Adrenal gland (tissue), 12 donors: ENCODE measurements around the gene CASS4. TPM values are rescaled to one million over a fixed set of nuclear protein-coding genes. Genes with fewer than 3 reads are reported as not detected.
"Not testable (repeated sequence)": the region's sequence is repeated elsewhere in the genome, so short reads cannot be mapped to it uniquely, and the experiment has no call there.

Source experiments
- DNase-seq, 7 donors: peaks; one replicate each; pipeline ENCODE4 v3.0.0-alpha.2; 2019 to 2020
- H3K27ac ChIP-seq, 5 donors: fragments of 200-600 bp; sonication (generic) in 4 of 5; 1 replicate in 3 of 5; 2 replicates in 2 of 5; pipeline versions ENCODE4 v1.5.1 to v1.8.0; 2016 to 2020; ENCODE audit warnings: mild to moderate bottlenecking in 1 of 5
- H3K27me3 ChIP-seq: fragments of 200-600 bp; 2 replicates; pipeline ENCODE4 v1.8.0; 2021
- H3K36me3 ChIP-seq, 2 donors: fragments of 200-600 bp; replicated peaks in 1 of 2; 1 replicate in 1 of 2; 2 replicates in 1 of 2; pipeline versions ENCODE4 v1.5.1 to v1.8.0; 2018 to 2022
- H3K4me1 ChIP-seq, 2 donors: fragments of 200-600 bp; replicated peaks in 1 of 2; 1 replicate in 1 of 2; 2 replicates in 1 of 2; pipeline versions ENCODE4 v1.5.1 to v1.8.0; 2018 to 2021
- H3K4me3 ChIP-seq, 4 donors: fragments of 200-600 bp; sonication (generic) in 3 of 4; one replicate each; pipeline ENCODE4 v1.5.1; 2016 to 2018
- H3K9me3 ChIP-seq, 3 donors: fragments of 200-600 bp; sonication (generic) in 1 of 3; replicated peaks in 1 of 3; 1 replicate in 2 of 3; 2 replicates in 1 of 3; pipeline versions ENCODE4 v1.5.1 to v1.8.0; 2016 to 2021
- POLR2A ChIP-seq, 2 donors: fragments of 450-650 bp; IDR thresholded peaks; one replicate each; pipeline ENCODE4 v1.6.1; 2017; ENCODE audit warnings: antibody characterized with exemption in 2 of 2, mild to moderate bottlenecking in 2 of 2, moderate library complexity in 1 of 2
- WGBS, 4 donors: extraction: QIAGEN DNeasy Blood & Tissue Kit in 2 of 4; methylation state at CpG; one replicate each; pipeline versions ENCODE4 v1.1.5 to v1.1.7; 2013 to 2017; 5-methylcytosine and 5-hydroxymethylcytosine counted together
- intact Hi-C, 2 donors: fragments of 100-400 bp; cut with DNase I; formaldehyde crosslinking; loops; one replicate each; pipeline versions ENCODE4 v1.14.1 to v1.15.0; 2022 to 2023
- polyA plus RNA-seq, 3 donors: library from polyadenylated mRNA; stranded (reverse); fragments of 200-250 nt in 2 of 3; fragments of 350-450 nt in 1 of 3; fragmentation: Illumina TruSeq in 1 of 3; extraction: RNeasy Lipid Tissue Mini Kit (QIAGEN cat#74804) in 1 of 3; gene quantifications; one replicate each; pipeline ENCODE4 v1.2.3, GENCODE V29; 2013 to 2014
- total RNA-seq, 9 donors: library from RNA; depleted of rRNA in 4 of 9; stranded (reverse); fragments of >200 nt in 4 of 9; fragments of 120-200 nt in 1 of 9; fragmentation: NEBNext Ultra II Directional in 1 of 9; extraction: Animal tissue kit (Norgen Biotek cat#: 25700) in 1 of 9; gene quantifications; one replicate each; pipeline versions ENCODE4 v1.1.0 to v1.2.4, GENCODE V29; 2013 to 2023
- TF ChIP-seq, protein P1 (sequence below), 6 experiments: fragments of 450-650 bp in 4 of 6; fragments of 200-600 bp in 2 of 6; sonication (generic) in 1 of 6; IDR thresholded peaks; 1 replicate in 5 of 6; 2 replicates in 1 of 6; pipeline versions ENCODE4 v1.5.1 to v1.8.0; 2016 to 2021; ENCODE audit warnings: antibody characterized with exemption in 6 of 6, mild to moderate bottlenecking in 2 of 6, moderate library complexity in 1 of 6
- donor health status: healthy with polysubstance abuse.
- donor health status: Bipolar disorder and iron deficiency.
- donor health status: DM: yes; HTN: yes; CAD: no.
- donor health status: DM: no; HTN: no; CAD: no.
- donor health status: DM: no; HTN: no; CAD: no.
- donor health status: DM: yes; HTN: yes; CAD: no.

The CASS4 gene
- total and polyA plus RNA-seq, 12 donors, result 0.37 to 4.7 (median 1.4) TPM

DNA sequence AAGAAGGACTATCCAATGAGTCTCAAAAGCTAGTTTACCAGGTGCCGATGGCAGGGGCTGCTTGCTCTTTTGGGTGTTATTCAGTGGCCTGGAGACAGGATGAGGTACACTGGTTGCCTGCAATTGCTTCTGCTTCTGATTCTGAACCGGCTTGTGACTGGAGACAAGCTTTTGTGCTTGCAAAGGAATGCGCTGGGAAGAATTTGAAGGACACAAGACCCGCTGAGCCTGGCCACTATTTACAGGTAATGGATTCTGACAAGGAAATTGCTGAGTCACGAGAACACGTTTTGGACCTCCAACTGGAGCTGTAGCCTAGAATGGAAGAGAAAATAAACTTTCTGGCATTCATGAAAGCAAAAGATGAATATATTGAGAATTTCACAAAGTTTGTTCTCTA, 25.8 kb upstream of the CASS4 start:
- intact Hi-C loops, result no loop called here
- Histone ChIP-seq H3K36me3 (no peaks in the 10 kb centered on the region), H3K27me3 (no peaks in the 10 kb centered on the region), H3K4me1 (peaks cover under 1 to 5% of the 10 kb centered on the region in 2 donors), H3K9me3 (no peaks in the 10 kb centered on the region), H3K4me3 (no peak overlapping the region), H3K27ac (no peak overlapping the region)
- no peak for DNase-seq
- WGBS, 4 donors, result 89 to 95% (median 91%) methylated on average over 6 of the region's 6 CpGs
- TF ChIP-seq, protein P1, sequence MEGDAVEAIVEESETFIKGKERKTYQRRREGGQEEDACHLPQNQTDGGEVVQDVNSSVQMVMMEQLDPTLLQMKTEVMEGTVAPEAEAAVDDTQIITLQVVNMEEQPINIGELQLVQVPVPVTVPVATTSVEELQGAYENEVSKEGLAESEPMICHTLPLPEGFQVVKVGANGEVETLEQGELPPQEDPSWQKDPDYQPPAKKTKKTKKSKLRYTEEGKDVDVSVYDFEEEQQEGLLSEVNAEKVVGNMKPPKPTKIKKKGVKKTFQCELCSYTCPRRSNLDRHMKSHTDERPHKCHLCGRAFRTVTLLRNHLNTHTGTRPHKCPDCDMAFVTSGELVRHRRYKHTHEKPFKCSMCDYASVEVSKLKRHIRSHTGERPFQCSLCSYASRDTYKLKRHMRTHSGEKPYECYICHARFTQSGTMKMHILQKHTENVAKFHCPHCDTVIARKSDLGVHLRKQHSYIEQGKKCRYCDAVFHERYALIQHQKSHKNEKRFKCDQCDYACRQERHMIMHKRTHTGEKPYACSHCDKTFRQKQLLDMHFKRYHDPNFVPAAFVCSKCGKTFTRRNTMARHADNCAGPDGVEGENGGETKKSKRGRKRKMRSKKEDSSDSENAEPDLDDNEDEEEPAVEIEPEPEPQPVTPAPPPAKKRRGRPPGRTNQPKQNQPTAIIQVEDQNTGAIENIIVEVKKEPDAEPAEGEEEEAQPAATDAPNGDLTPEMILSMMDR (IDR thresholded peaks at IDR 0.05), result no peak
- TF ChIP-seq POLR2A (IDR thresholded peaks at IDR 0.05), result no peak

DNA sequence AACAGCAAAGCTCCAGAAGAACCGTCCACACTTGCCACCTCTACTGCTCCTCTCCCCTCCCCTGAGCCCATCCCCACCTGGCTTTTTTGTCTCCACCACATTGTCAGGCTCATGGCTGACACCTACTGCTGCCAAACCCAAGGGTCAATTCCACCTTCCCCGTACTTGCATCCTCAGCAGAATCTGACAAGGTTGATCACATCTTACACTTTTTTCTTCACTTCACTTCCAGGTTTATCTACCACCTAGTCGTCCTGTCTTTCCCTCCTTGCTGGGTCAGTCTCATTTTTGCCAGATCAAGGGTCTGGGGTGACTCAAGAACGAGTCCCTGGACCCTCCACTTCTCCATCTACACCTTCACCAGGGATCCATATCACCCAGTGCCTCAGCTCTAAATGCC, 23.2 kb upstream of the CASS4 start:
- no peaks in the 10 kb centered on the region for H3K36me3 ChIP-seq
- H3K4me3 ChIP-seq, result no peak overlapping the region
- H3K9me3 ChIP-seq, result no peaks in the 10 kb centered on the region
- TF ChIP-seq, protein P1 (IDR thresholded peaks at IDR 0.05), result no peak
- TF ChIP-seq POLR2A (IDR thresholded peaks at IDR 0.05), result no peak
- intact Hi-C loops, result no loop called here
- WGBS, 4 donors, result 95 to 97% (median 97%) methylated on average over 4 of the region's 4 CpGs
- H3K27ac ChIP-seq, result no peak overlapping the region
- H3K27me3 ChIP-seq, result no peaks in the 10 kb centered on the region
- DNase-seq, result no peak
- peaks cover 11 to 18% of the 10 kb centered on the region in 2 donors for H3K4me1 ChIP-seq

DNA sequence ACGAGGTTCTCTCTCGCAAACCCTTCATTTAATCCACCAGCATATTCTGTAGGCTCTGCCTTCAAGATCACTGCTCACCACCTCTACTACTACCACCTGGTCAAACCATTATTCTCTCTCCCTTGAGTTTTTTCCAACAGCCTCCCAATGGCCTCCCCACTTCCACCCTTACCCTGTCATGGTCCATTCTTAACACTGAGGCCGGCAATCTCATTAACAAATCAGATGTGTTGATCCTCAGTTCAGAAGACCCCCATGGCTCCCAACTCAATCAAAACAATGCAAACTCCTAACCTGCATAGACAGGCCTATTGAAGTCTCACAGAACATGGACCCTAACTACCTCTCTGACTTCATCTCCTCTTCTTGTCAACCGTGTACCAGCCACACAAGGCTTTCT, 22.3 kb upstream of the CASS4 start:
- TF ChIP-seq, protein P1 (IDR thresholded peaks at IDR 0.05), result no peak
- TF ChIP-seq POLR2A (IDR thresholded peaks at IDR 0.05), result no peak
- H3K4me1 ChIP-seq, result peaks cover 11 to 27% of the 10 kb centered on the region in 2 donors
- H3K36me3 ChIP-seq, result no peaks in the 10 kb centered on the region
- no peak overlapping the region for H3K27ac ChIP-seq
- 93 to 98% (median 95%) methylated on average over 4 of the region's 4 CpGs for WGBS, 4 donors
- no peak for DNase-seq
- no peak overlapping the region for H3K4me3 ChIP-seq
- no peaks in the 10 kb centered on the region for H3K9me3 ChIP-seq
- H3K27me3 ChIP-seq, result no peaks in the 10 kb centered on the region
- intact Hi-C loops, result loop anchor here (5.0 to 10.0 kb wide), 2 partner anchors 75 to 77 kb away; partner anchors contain the start of gene RTF2 (in 2 of the 2)

DNA sequence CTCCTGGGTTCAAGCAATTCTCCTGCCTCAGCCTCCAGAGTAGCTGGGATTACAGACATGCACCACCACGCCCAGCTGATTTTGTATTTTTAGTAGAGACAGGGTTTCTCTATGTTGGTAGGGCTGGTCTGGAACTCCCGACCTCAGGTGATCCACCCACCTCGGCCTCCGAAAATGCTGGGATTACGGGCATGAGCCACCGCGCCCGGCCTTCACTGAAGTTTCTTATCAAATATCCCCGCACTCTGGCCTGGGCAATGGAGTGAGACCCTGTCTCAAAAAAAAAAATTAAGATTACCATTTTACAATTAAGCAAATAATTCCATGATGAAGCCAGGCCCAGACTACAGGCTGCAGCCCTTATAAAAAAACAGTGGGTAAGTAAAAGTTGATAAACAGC, 21.7 kb upstream of the CASS4 start:
- peaks cover 11 to 29% of the 10 kb centered on the region in 2 donors for H3K4me1 ChIP-seq
- not testable (repeated sequence) for H3K9me3 ChIP-seq, DNase-seq, H3K27me3 ChIP-seq, H3K27ac ChIP-seq, H3K36me3 ChIP-seq, H3K4me3 ChIP-seq
- WGBS, 4 donors, result 92 to 98% (median 97%) methylated on average over 9 of the region's 9 CpGs
- intact Hi-C loops, result loop anchor here (5.0 to 10.0 kb wide), 2 partner anchors 74 to 77 kb away; partner anchors contain the start of gene RTF2 (in 2 of the 2)

DNA sequence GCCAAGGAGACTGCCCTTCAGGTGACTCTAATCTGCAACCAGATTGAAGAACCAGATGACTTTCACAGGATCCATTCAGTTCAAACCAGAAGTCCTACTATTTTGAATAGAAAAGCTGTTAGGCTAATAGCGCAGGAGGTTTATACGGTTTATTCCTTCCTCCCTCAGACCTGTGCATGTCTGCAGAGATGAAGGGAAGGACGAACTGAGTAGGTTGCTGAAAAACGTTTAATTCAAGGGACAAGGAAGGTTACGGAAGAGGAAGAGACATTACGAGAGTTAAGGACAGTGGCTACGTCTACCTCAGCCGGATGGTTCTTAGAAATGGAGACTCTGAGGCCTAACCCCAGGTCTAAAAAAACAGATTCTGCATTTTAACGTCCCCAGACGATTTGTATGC, 21.0 kb upstream of the CASS4 start:
- Histone ChIP-seq H3K27ac (no peak overlapping the region), H3K9me3 (no peaks in the 10 kb centered on the region), H3K4me1 (peaks cover 11 to 29% of the 10 kb centered on the region in 2 donors), H3K36me3 (peaks cover 0 to 9% of the 10 kb centered on the region in 2 donors), H3K4me3 (peak overlapping the region in 1 of 4 donors; percentile 65), H3K27me3 (no peaks in the 10 kb centered on the region)
- 22 to 32% (median 28%) methylated on average over 10 of the region's 10 CpGs for WGBS, 4 donors
- no peak for TF ChIP-seq POLR2A (IDR thresholded peaks at IDR 0.05)
- TF ChIP-seq, protein P1 (IDR thresholded peaks at IDR 0.05), result no peak
- intact Hi-C loops, result loop anchor here (5.0 to 10.0 kb wide), 2 partner anchors 74 to 76 kb away; partner anchors contain the start of gene RTF2 (in 2 of the 2)
- no peak for DNase-seq
